Mammary epithelial cell (primary cell): ENCODE measurements around the gene CHDH.

Experiments used
- CTCF ChIP-seq, 2 donors: IDR thresholded peaks in 1 of 2; conservative IDR thresholded peaks in 1 of 2; 2 replicates each; pipeline ENCODE4 v1.5.1; 2011 to 2012; ENCODE audit warnings: inconsistent platforms in 2 of 2, low read length in 2 of 2, mild to moderate bottlenecking in 2 of 2, control low read depth in 1 of 2, low read depth in 1 of 2; ENCODE audit not compliant: insufficient read depth in 1 of 2; ENCODE audit errors: extremely low read depth in 1 of 2
- EZH2 ChIP-seq: IDR thresholded peaks from 2 replicates; pipeline ENCODE4 v1.6.1; 2012; ENCODE audit warnings: low read length, inconsistent platforms, borderline replicate concordance

- TF ChIP-seq CTCF (conservative IDR thresholded peaks at IDR 0.05 in 1 of 2, IDR thresholded peaks at IDR 0.05 in 1 of 2; ENCODE audit: extremely low read depth in 1 of 2, insufficient read depth in 1 of 2, low read depth in 1 of 2, low read length in 2 of 2) (no peak), EZH2 (no peak)
Observed at GRCh38 chr3:53811143-53811927, 34.9 kb downstream of the CHDH start.
